HCT116 (cell line): ENCODE measurements around the gene PTPN12. TPM values are rescaled to one million over a fixed set of nuclear protein-coding genes. Genes with fewer than 3 reads are reported as not detected.

Source experiments
- ATAC-seq: fragments of 200-7000 bp; cut with Tn5 transposase; 2 replicates; pipeline ENCODE4 v1.9.1; 2020; ENCODE audit warnings: mild to moderate bottlenecking, moderate library complexity
- BruUV-seq: library from RNA; stranded (reverse); fragments of 400-500 nt; replicated peaks from 2 replicates; lab custom pipeline; 2021; lab: Mats Ljungman, UMichigan
- CTCF ChIA-PET: fragments of 300-600 bp; sonication (Branson Sonifier 250); formaldehyde crosslinking; loops from one replicate; lab custom pipeline; 2021; ENCODE audit warnings: antibody characterized with exemption; lab: Charles Lee
- POLR2A ChIA-PET: fragments of 300-600, 350-600 bp; sonication (Branson Sonifier 250); formaldehyde crosslinking; loops from one replicate; lab custom pipeline; 2021; ENCODE audit warnings: antibody characterized with exemption; lab: Charles Lee
- RAD21 ChIA-PET, 2 experiments: fragments of 300-600 bp; sonication (Branson Sonifier 250); formaldehyde crosslinking; loops; one replicate each; lab custom pipeline; 2023; ENCODE audit warnings: low total read pairs in 2 of 2; ENCODE audit not compliant: uncharacterized antibody in 2 of 2, unreplicated experiment in 2 of 2, low non-redundant PET in 1 of 2; lab: Charles Lee
- DNase-seq: peaks from one replicate; pipeline ENCODE4 v3.0.0-alpha.2; 2010; ENCODE audit warnings: low read depth, low spot score
- H2AFZ ChIP-seq: fragments of 200-600 bp; shearing (Covaris generic), sonication (generic); 2 replicates; pipeline ENCODE4 v1.6.1; 2017; ENCODE audit warnings: low read depth, mixed run types, mixed read lengths, antibody characterized with exemption, low read length; ENCODE audit not compliant: poor library complexity, severe bottlenecking
- H3K27ac ChIP-seq: 2 replicates; pipeline ENCODE4 v1.5.1; 2012; ENCODE audit warnings: low read depth, low read length
- H3K27me3 ChIP-seq: fragments of 200-600 bp; sonication (generic); 2 replicates; pipeline ENCODE4 v1.6.1; 2016; ENCODE audit warnings: mixed run types, low read length, mixed read lengths; ENCODE audit not compliant: insufficient read depth
- H3K36me3 ChIP-seq, 2 experiments: fragments of 200-500 bp in 1 of 2; fragments of 200-600 bp in 1 of 2; sonication (Bioruptor generic) in 1 of 2; sonication (generic) in 1 of 2; 2 replicates each; pipeline versions ENCODE4 v1.5.1 to v1.6.1; 2014 to 2016; ENCODE audit warnings: low read length in 2 of 2, inconsistent platforms in 1 of 2, mixed read lengths in 1 of 2, mixed run types in 1 of 2; ENCODE audit not compliant: insufficient read depth in 2 of 2, control insufficient read depth in 1 of 2
- H3K4me1 ChIP-seq, 2 experiments: fragments of 200-600 bp in 1 of 2; sonication (generic) in 1 of 2; 2 replicates each; pipeline versions ENCODE4 v1.5.1 to v1.6.1; 2012 to 2017; ENCODE audit warnings: low read length in 2 of 2, inconsistent platforms in 1 of 2, mild to moderate bottlenecking in 1 of 2, mixed read lengths in 1 of 2, mixed run types in 1 of 2, moderate library complexity in 1 of 2; ENCODE audit not compliant: insufficient read depth in 2 of 2, control insufficient read depth in 1 of 2
- H3K4me2 ChIP-seq: fragments of 200-600 bp; sonication (generic); 2 replicates; pipeline ENCODE4 v1.6.1; 2017; ENCODE audit warnings: mixed run types, low read length, mixed read lengths
- H3K4me3 ChIP-seq, 2 experiments: fragments of 200-600 bp in 1 of 2; sonication (generic) in 1 of 2; replicated peaks in 1 of 2; 2 replicates each; pipeline ENCODE4 v1.5.1; 2011 to 2016; ENCODE audit warnings: low read length in 2 of 2, control low read depth in 1 of 2, low read depth in 1 of 2, mild to moderate bottlenecking in 1 of 2, mixed read lengths in 1 of 2, mixed run types in 1 of 2
- H3K79me2 ChIP-seq: fragments of 200-600 bp; sonication (generic); 2 replicates; pipeline ENCODE4 v1.6.1; 2017; ENCODE audit warnings: mild to moderate bottlenecking, mixed run types, low read length, moderate library complexity, mixed read lengths; ENCODE audit not compliant: insufficient read depth
- H3K9ac ChIP-seq: fragments of 200-600 bp; sonication (generic); 2 replicates; pipeline ENCODE4 v1.6.1; 2016; ENCODE audit warnings: low read length, mixed read lengths
- H3K9me2 ChIP-seq: fragments of 200-600 bp; sonication (generic), shearing (Covaris generic); 2 replicates; pipeline ENCODE4 v1.6.1; 2017; ENCODE audit warnings: mixed run types, mild to moderate bottlenecking, moderate library complexity; ENCODE audit not compliant: insufficient read depth
- H3K9me3 ChIP-seq, 2 experiments: fragments of 200-500 bp in 1 of 2; fragments of 200-600 bp in 1 of 2; sonication (Bioruptor generic) in 1 of 2; sonication (generic) in 1 of 2; 2 replicates each; pipeline ENCODE4 v1.6.1; 2014 to 2017; ENCODE audit warnings: low read length in 2 of 2, mixed read lengths in 2 of 2, inconsistent platforms in 1 of 2, low read depth in 1 of 2, mild to moderate bottlenecking in 1 of 2, mixed run types in 1 of 2, moderate library complexity in 1 of 2; ENCODE audit not compliant: control insufficient read depth in 1 of 2, insufficient read depth in 1 of 2
- H4K20me1 ChIP-seq: fragments of 200-600 bp; sonication (generic), shearing (Covaris generic); 2 replicates; pipeline ENCODE4 v1.6.1; 2017; ENCODE audit warnings: mixed run types, mild to moderate bottlenecking, moderate library complexity; ENCODE audit not compliant: insufficient read depth
- CEBPB ChIP-seq: IDR thresholded peaks from 2 replicates; pipeline ENCODE4 v1.6.1; 2012; ENCODE audit warnings: low read depth
- CTCF ChIP-seq, 3 experiments: fragments of 200-600 bp in 1 of 3; sonication (generic) in 1 of 3; IDR thresholded peaks in 2 of 3; conservative IDR thresholded peaks in 1 of 3; 2 replicates each; pipeline ENCODE4 v1.5.1; 2012 to 2017; ENCODE audit warnings: low read depth in 2 of 3, low read length in 2 of 3, antibody characterized with exemption in 1 of 3, borderline replicate concordance in 1 of 3, control low read depth in 1 of 3, mild to moderate bottlenecking in 1 of 3, mixed read lengths in 1 of 3, mixed run types in 1 of 3, moderate library complexity in 1 of 3; ENCODE audit not compliant: insufficient read depth in 1 of 3
- EGR1 ChIP-seq: IDR thresholded peaks from 2 replicates; pipeline ENCODE4 v1.6.1; 2012; ENCODE audit warnings: low read depth
- ELF1 ChIP-seq: IDR thresholded peaks from 2 replicates; pipeline ENCODE4 v1.6.1; 2012; ENCODE audit warnings: low read depth, borderline replicate concordance
- FOSL1 ChIP-seq: IDR thresholded peaks from 2 replicates; pipeline ENCODE4 v1.6.1; 2012; ENCODE audit warnings: low read depth
- JUND ChIP-seq: IDR thresholded peaks from 2 replicates; pipeline ENCODE4 v1.6.1; 2012
- RAD21 ChIP-seq: IDR thresholded peaks from 2 replicates; pipeline ENCODE4 v1.6.1; 2012; ENCODE audit warnings: low read depth, mild to moderate bottlenecking
- REST ChIP-seq: IDR thresholded peaks from 2 replicates; pipeline ENCODE4 v1.6.1; 2012; ENCODE audit warnings: low read depth
- SP1 ChIP-seq: IDR thresholded peaks from 2 replicates; pipeline ENCODE4 v1.6.1; 2012; ENCODE audit warnings: low read depth
- SRF ChIP-seq: IDR thresholded peaks from 2 replicates; pipeline ENCODE4 v1.6.1; 2012; ENCODE audit warnings: low read depth
- YY1 ChIP-seq: IDR thresholded peaks from 2 replicates; pipeline ENCODE4 v1.6.1; 2011; ENCODE audit warnings: low read length, low read depth, moderate library complexity, mild to moderate bottlenecking; ENCODE audit not compliant: insufficient replicate concordance; ENCODE audit errors: extremely low read depth
- ZNF274 ChIP-seq: fragments of 200-500 bp; sonication (Bioruptor generic); IDR thresholded peaks from 2 replicates; pipeline ENCODE4 v1.6.1; 2014; ENCODE audit warnings: mild to moderate bottlenecking, low read depth, low read length, inconsistent platforms
- intact Hi-C: fragments of 100-400 bp; cut with micrococcal nuclease; formaldehyde crosslinking; loops from 2 replicates; pipeline ENCODE4 v1.10.0; 2022
- total RNA-seq: library from RNA; stranded (reverse); gene quantifications from one replicate; pipeline ENCODE4 v1.2.1, GENCODE V29; 2021; ENCODE audit not compliant: unreplicated experiment

PTPN12 gene
- total RNA-seq, 1 experiment from 2014 or later: 80.5 TPM

DNA sequence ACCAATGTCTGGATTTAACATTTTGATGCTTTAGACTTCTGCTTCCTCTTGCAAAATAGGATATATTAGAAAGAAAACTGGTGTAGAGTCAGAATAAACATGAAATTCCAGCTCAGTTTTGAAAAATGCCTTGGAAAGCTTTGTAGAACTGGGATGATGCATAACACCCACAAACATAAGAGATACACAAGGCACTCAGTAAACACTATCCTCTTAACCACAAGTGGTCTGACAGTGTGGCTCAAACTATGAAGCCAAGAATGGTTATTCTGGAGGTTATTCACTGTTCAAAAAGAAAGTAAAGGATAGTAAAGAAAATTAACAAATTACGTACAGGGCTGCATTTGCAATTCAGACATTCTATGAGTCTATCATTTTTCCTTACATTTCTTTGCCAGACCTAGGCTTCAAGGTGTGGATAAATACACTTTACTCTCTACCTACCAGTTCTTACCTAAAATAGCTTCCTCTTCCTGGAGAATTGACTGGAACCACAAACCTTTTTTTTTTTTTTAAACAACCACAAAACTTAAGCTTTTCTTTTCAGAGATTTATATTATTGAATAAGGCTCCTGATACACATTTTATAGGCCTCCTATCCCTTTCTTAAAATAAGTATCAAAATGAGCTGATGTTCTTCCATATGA, 150.1 kb downstream of the PTPN12 start:
- DNase-seq: no peak
- no peaks in the 10 kb centered on the region for H3K9me3 ChIP-seq

DNA sequence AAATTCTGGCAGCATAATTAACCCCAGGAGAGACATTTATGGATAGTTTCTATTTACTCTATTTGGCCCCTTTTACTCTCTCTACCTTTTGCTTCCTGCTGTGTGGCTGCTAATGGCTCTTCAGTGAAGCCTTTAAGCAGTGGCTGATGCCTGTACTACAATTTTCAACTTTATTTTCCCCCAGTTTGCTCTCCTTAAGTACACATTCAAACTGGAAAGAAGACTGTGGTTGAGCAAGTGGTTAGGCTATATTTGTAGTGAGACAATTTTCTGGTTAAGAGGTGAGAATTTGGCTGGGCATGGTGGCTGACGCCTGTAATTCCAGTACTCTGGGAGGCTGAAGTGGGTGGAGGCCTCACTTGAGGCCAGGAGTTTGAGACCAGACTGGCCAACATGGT, 150.7 kb downstream of the PTPN12 start:
- Histone ChIP-seq H3K4me1 (no peaks in the 10 kb centered on the region), H3K36me3 (peaks cover 2 to 4% of the 10 kb centered on the region in 2 experiments; a peak in 2 of 4 replicates), H2AFZ (no peak overlapping the region), H3K9ac (no peak overlapping the region), H4K20me1 (no peaks in the 10 kb centered on the region), H3K9me3 (no peaks in the 10 kb centered on the region), H3K27ac (no peak overlapping the region), H3K9me2 (no peaks in the 10 kb centered on the region), H3K27me3 (no peaks in the 10 kb centered on the region), H3K79me2 (peaks cover 40% of the 10 kb centered on the region), H3K4me2 (no peak overlapping the region), H3K4me3 (no peak overlapping the region)
- intact Hi-C loops: no loop called here
- BruUV-seq: no TSS peak
- POLR2A ChIA-PET: interaction anchor here (1.5 kb wide), 1 partner anchor 8 kb away, joined by 5 read pairs; the partner anchor contains the start of gene RSBN1L
- ATAC-seq (no peak), DNase-seq (no peak)
- CTCF ChIA-PET: interaction anchor here (1.4 kb wide), 1 partner anchor 8 kb away, joined by 4 read pairs; the partner anchor contains the start of gene RSBN1L
- RAD21 ChIA-PET: no interaction called here
- TF ChIP-seq SRF: no peak
- no peak for TF ChIP-seq ELF1
- TF ChIP-seq YY1: no peak
- no peak for TF ChIP-seq EGR1
- TF ChIP-seq JUND: no peak
- no peak for TF ChIP-seq SP1
- TF ChIP-seq FOSL1: no peak
- no peak for TF ChIP-seq REST
- no peak for TF ChIP-seq CTCF (IDR thresholded peaks at IDR 0.05 in 2 of 3, conservative IDR thresholded peaks at IDR 0.05 in 1 of 3; ENCODE audit: borderline replicate concordance in 1 of 3, insufficient read depth in 1 of 3, low read depth in 2 of 3, low read length in 2 of 3)
- no peak for TF ChIP-seq CEBPB
- TF ChIP-seq ZNF274: no peak
- no peak for TF ChIP-seq RAD21

More for the DNA sequence above, 150.1 kb downstream of the PTPN12 start:
- RAD21 ChIA-PET: no interaction called here
- intact Hi-C loops: no loop called here
- Histone ChIP-seq H3K27ac (no peak overlapping the region), H3K36me3 (peaks cover 2 to 7% of the 10 kb centered on the region in 2 experiments; a peak in 2 of 4 replicates), H2AFZ (no peak overlapping the region), H3K27me3 (no peaks in the 10 kb centered on the region), H3K4me2 (no peak overlapping the region), H3K9ac (no peak overlapping the region), H3K4me1 (no peaks in the 10 kb centered on the region), H3K4me3 (no peak overlapping the region), H3K79me2 (peaks cover 35% of the 10 kb centered on the region), H3K9me2 (no peaks in the 10 kb centered on the region), H4K20me1 (no peaks in the 10 kb centered on the region)
- CTCF ChIA-PET: interaction anchor here (1.4 kb wide), 1 partner anchor 9 kb away, joined by 4 read pairs; the partner anchor contains the start of gene RSBN1L
- no peak for ATAC-seq
- BruUV-seq: TSS peak; percentile 3
- POLR2A ChIA-PET: interaction anchor here (1.5 kb wide), 1 partner anchor 9 kb away, joined by 5 read pairs; the partner anchor contains the start of gene RSBN1L
- no peak for TF ChIP-seq ELF1
